Measurements from ENCODE around the gene KIF3B.

DNA sequence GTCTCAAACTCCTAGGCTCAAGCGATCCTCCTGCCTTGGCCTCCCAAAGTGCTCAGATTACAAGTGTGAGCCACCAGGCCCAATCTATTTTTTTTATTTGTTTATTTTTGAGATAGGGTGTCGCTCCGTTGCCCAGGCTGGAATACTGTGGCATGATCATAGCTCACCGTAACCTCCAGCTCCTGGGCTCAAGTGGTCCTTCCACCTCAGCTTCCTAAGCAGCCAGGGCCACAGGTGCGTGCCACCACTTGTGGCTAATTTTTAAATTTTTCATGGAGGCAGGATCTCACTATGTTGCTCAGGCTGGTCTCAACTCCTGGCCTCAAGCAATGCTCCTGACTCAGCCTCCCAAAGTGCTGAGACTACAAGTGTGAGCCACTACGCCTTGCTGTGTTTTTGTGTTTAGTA, 9.8 kb downstream of the KIF3B start:
- TF ChIP-seq POLR2AphosphoS5 (IDR thresholded peaks at IDR 0.05; ENCODE audit: low read depth, low read length) (no peak), YY1 (IDR thresholded peaks at IDR 0.05; ENCODE audit: extremely low read depth, insufficient replicate concordance, low read depth, low read length) (no peak), ZNF274 (IDR thresholded peaks at IDR 0.05; ENCODE audit: low read depth, low read length) (no peak)
- TF ChIP-seq, protein P1, sequence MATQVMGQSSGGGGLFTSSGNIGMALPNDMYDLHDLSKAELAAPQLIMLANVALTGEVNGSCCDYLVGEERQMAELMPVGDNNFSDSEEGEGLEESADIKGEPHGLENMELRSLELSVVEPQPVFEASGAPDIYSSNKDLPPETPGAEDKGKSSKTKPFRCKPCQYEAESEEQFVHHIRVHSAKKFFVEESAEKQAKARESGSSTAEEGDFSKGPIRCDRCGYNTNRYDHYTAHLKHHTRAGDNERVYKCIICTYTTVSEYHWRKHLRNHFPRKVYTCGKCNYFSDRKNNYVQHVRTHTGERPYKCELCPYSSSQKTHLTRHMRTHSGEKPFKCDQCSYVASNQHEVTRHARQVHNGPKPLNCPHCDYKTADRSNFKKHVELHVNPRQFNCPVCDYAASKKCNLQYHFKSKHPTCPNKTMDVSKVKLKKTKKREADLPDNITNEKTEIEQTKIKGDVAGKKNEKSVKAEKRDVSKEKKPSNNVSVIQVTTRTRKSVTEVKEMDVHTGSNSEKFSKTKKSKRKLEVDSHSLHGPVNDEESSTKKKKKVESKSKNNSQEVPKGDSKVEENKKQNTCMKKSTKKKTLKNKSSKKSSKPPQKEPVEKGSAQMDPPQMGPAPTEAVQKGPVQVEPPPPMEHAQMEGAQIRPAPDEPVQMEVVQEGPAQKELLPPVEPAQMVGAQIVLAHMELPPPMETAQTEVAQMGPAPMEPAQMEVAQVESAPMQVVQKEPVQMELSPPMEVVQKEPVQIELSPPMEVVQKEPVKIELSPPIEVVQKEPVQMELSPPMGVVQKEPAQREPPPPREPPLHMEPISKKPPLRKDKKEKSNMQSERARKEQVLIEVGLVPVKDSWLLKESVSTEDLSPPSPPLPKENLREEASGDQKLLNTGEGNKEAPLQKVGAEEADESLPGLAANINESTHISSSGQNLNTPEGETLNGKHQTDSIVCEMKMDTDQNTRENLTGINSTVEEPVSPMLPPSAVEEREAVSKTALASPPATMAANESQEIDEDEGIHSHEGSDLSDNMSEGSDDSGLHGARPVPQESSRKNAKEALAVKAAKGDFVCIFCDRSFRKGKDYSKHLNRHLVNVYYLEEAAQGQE (IDR thresholded peaks at IDR 0.05; ENCODE audit: low read depth) = no peak
- TF ChIP-seq, protein P2, sequence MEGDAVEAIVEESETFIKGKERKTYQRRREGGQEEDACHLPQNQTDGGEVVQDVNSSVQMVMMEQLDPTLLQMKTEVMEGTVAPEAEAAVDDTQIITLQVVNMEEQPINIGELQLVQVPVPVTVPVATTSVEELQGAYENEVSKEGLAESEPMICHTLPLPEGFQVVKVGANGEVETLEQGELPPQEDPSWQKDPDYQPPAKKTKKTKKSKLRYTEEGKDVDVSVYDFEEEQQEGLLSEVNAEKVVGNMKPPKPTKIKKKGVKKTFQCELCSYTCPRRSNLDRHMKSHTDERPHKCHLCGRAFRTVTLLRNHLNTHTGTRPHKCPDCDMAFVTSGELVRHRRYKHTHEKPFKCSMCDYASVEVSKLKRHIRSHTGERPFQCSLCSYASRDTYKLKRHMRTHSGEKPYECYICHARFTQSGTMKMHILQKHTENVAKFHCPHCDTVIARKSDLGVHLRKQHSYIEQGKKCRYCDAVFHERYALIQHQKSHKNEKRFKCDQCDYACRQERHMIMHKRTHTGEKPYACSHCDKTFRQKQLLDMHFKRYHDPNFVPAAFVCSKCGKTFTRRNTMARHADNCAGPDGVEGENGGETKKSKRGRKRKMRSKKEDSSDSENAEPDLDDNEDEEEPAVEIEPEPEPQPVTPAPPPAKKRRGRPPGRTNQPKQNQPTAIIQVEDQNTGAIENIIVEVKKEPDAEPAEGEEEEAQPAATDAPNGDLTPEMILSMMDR (IDR thresholded peaks at IDR 0.05 in 2 of 3, conservative IDR thresholded peaks at IDR 0.05 in 1 of 3; ENCODE audit: borderline replicate concordance in 1 of 3, insufficient read depth in 1 of 3, low read depth in 2 of 3, low read length in 2 of 3) = no peak

Data from HCT116 (cell line).